OCI-LY1 (cell line): ENCODE measurements around the gene ISOC1.

ENCODE experiments used
- CTCF ChIP-seq: fragments of 200-600 bp; sonication (generic), shearing (Covaris generic); IDR thresholded peaks from 2 replicates; pipeline ENCODE4 v1.5.1; 2017; ENCODE audit warnings: mild to moderate bottlenecking, antibody characterized with exemption, low read length, moderate library complexity, mixed read lengths
- EZH2 ChIP-seq: fragments of 200-600 bp; sonication (generic), shearing (Covaris generic); IDR thresholded peaks from 2 replicates; pipeline ENCODE4 v1.8.0; 2017; ENCODE audit warnings: borderline replicate concordance, mixed run types, mild to moderate bottlenecking, antibody characterized with exemption, low read length, moderate library complexity, mixed read lengths

GRCh38 chr5:129103397-129103796 is 8.8 kb downstream of the ISOC1 start:
- no peak for TF ChIP-seq CTCF
- no peak for TF ChIP-seq EZH2
